Stimulated activated CD4-positive, alpha-beta T cell treated with anti-CD3 and anti-CD28 coated beads, Interleukin-4, amount 100 ng/mL, for 1 hour (primary cell): ENCODE results near the gene BMP8A.
"Not testable (repeated sequence)": the region's sequence is repeated elsewhere in the genome, so short reads cannot be mapped to it uniquely, and the experiment has no call there.

Experiments used
- DNase-seq: peaks from one replicate; pipeline ENCODE4 v3.0.0-alpha.2; 2020

The BMP8A gene

GRCh38 chr1:39484564-39484963, 6.9 kb upstream of the BMP8A start:
- no peak for DNase-seq

GRCh38 chr1:39485046-39485803, 6.2 kb upstream of the BMP8A start:
- no peak for DNase-seq

- DNase-seq = no peak
Observed at GRCh38 chr1:39488012-39488545, 3.4 kb upstream of the BMP8A start.

GRCh38 chr1:39488793-39489566, 2.5 kb upstream of the BMP8A start:
- DNase-seq = no peak

GRCh38 chr1:39489567-39490239, 1.7 kb upstream of the BMP8A start:
- DNase-seq = no peak

GRCh38 chr1:39490596-39491145, 765 bp upstream of the BMP8A start:
- DNase-seq = peak; percentile 22

GRCh38 chr1:39492118-39493042, 944 bp downstream of the BMP8A start:
- not testable (repeated sequence) for DNase-seq

- not testable (repeated sequence) for DNase-seq
Observed at GRCh38 chr1:39493043-39493810, 1.8 kb downstream of the BMP8A start.

GRCh38 chr1:39494671-39495410, 3.4 kb downstream of the BMP8A start:
- no peak for DNase-seq

- not testable (repeated sequence) for DNase-seq
Observed at GRCh38 chr1:39496520-39496919, 5.1 kb downstream of the BMP8A start.

GRCh38 chr1:39497585-39497984, 6.1 kb downstream of the BMP8A start:
- no peak for DNase-seq

- not testable (repeated sequence) for DNase-seq
Observed at GRCh38 chr1:39498096-39498710, 6.8 kb downstream of the BMP8A start.

- DNase-seq = not testable (repeated sequence)
Observed at GRCh38 chr1:39498821-39499220, 7.4 kb downstream of the BMP8A start.

- no peak for DNase-seq
Observed at GRCh38 chr1:39499668-39500067, 8.2 kb downstream of the BMP8A start.

- DNase-seq = no peak
Observed at GRCh38 chr1:39500862-39501389, 9.5 kb downstream of the BMP8A start.

GRCh38 chr1:39501666-39502065, 10.2 kb downstream of the BMP8A start:
- DNase-seq = no peak

- DNase-seq = not testable (repeated sequence)
Observed at GRCh38 chr1:39504436-39504835, 13.0 kb downstream of the BMP8A start.

GRCh38 chr1:39505289-39505688, 13.9 kb downstream of the BMP8A start:
- DNase-seq = no peak

- DNase-seq = no peak
Observed at GRCh38 chr1:39507230-39507928, 15.9 kb downstream of the BMP8A start.
